CD4-positive, alpha-beta T cell (primary cell): Measurements from ENCODE around the gene MEGF11. TPM values are rescaled to one million over a fixed set of nuclear protein-coding genes. Genes with fewer than 3 reads are reported as not detected.

Experiments
- ATAC-seq: fragments of 200-7000 bp; cut with Tn5 transposase; one replicate; pipeline ENCODE4 v1.10.0; 2022; ENCODE audit warnings: mild to moderate bottlenecking; ENCODE audit not compliant: poor library complexity
- CTCF ChIA-PET: fragments of 350-600 bp; sonication (Branson Sonifier 250); formaldehyde crosslinking; loops from one replicate; lab custom pipeline; 2021; ENCODE audit warnings: antibody characterized with exemption, inconsistent platforms; lab: Charles Lee
- POLR2A ChIA-PET: fragments of 350-600 bp; sonication (Branson Sonifier 250); formaldehyde crosslinking; loops from one replicate; lab custom pipeline; 2021; ENCODE audit warnings: antibody characterized with exemption, inconsistent platforms; lab: Charles Lee
- DNase-seq, 14 experiments: peaks; one replicate each; pipeline ENCODE4 v3.0.0-alpha.2; 2013 to 2020; ENCODE audit warnings: mixed read lengths in 2 of 14
- H3K27ac ChIP-seq, 2 donors: one replicate each; pipeline versions ENCODE4 v1.5.1 to v1.7.0; 2013; ENCODE audit warnings: low read length in 2 of 2, low read depth in 1 of 2, mild to moderate bottlenecking in 1 of 2
- H3K27me3 ChIP-seq, 2 experiments: 1 replicate in 1 of 2; 2 replicates in 1 of 2; pipeline versions ENCODE4 v1.6.1 to v1.7.0; 2013; ENCODE audit warnings: low read length in 2 of 2, control low read depth in 1 of 2, mild to moderate bottlenecking in 1 of 2, moderate library complexity in 1 of 2; ENCODE audit not compliant: insufficient read depth in 2 of 2, control insufficient read depth in 1 of 2
- H3K36me3 ChIP-seq: one replicate; pipeline ENCODE4 v1.6.1; 2013; ENCODE audit warnings: low read length, control low read depth; ENCODE audit not compliant: insufficient read depth
- H3K4me1 ChIP-seq: one replicate; pipeline ENCODE4 v1.6.1; 2013; ENCODE audit warnings: low read length, control low read depth; ENCODE audit not compliant: insufficient read depth
- H3K4me3 ChIP-seq: one replicate; pipeline ENCODE4 v1.5.1; 2013; ENCODE audit warnings: mild to moderate bottlenecking, low read length, moderate library complexity
- H3K9me3 ChIP-seq, 2 experiments: 1 replicate in 1 of 2; 2 replicates in 1 of 2; pipeline versions ENCODE4 v1.6.1 to v1.7.0; 2013; ENCODE audit warnings: low read length in 2 of 2, mild to moderate bottlenecking in 2 of 2, control low read depth in 1 of 2, moderate library complexity in 1 of 2; ENCODE audit not compliant: control insufficient read depth in 1 of 2, insufficient read depth in 1 of 2
- H3K27ac Mint-ChIP-seq: one replicate; pipeline ENCODE4 v1.8.0; 2020; ENCODE audit warnings: mixed read lengths
- H3K27me3 Mint-ChIP-seq: one replicate; pipeline ENCODE4 v1.8.0; 2021; ENCODE audit warnings: mixed read lengths
- H3K36me3 Mint-ChIP-seq: one replicate; pipeline ENCODE4 v1.8.0; 2021; ENCODE audit warnings: low read depth, mixed read lengths
- H3K4me1 Mint-ChIP-seq: one replicate; pipeline ENCODE4 v1.8.0; 2021; ENCODE audit warnings: low read depth, mixed read lengths
- H3K4me3 Mint-ChIP-seq: one replicate; pipeline ENCODE4 v1.8.0; 2020; ENCODE audit warnings: mild to moderate bottlenecking, mixed read lengths
- H3K9me3 Mint-ChIP-seq: one replicate; pipeline ENCODE4 v1.8.0; 2020; ENCODE audit warnings: mixed read lengths
- CTCF ChIP-seq: fragments of 200-600 bp; IDR thresholded peaks from one replicate; pipeline ENCODE4 v1.8.0; 2022; ENCODE audit warnings: antibody characterized with exemption, mild to moderate bottlenecking
- intact Hi-C, 2 experiments: fragments of 100-400 bp; cut with DNase I in 1 of 2; cut with micrococcal nuclease in 1 of 2; formaldehyde crosslinking; loops; one replicate each; pipeline versions ENCODE4 v1.15.1 to v1.9.0; 2023 to 2025; cut with DNase I, micrococcal nuclease
- total RNA-seq, 174 experiments: library from RNA in 2 of 174; stranded (reverse) in 2 of 174; gene quantifications; one replicate each; pipeline ENCODE4 v1.2.3 and lab custom pipeline; 2021 to 2026

MEGF11 gene
- total RNA-seq, 2 experiments from 2014 or later, result not detected

- POLR2A ChIA-PET, result interaction anchor here (0.6 kb wide), 1 partner anchor 26 kb away, joined by 3 read pairs; no protein-coding TSS in a partner anchor
- no peak for ATAC-seq
- peaks cover 47% of the 10 kb centered on the region for H3K27me3 Mint-ChIP-seq
These were observed 7.5 kb upstream of the MEGF11 start for GRCh38 chr15:66261056-66261455.

GRCh38 chr15:66256692-66257091 lies 3.1 kb upstream of the MEGF11 start:
- no peak overlapping the region for H3K4me3 Mint-ChIP-seq
- H3K4me1 Mint-ChIP-seq, result peaks cover 13% of the 10 kb centered on the region
- peaks cover 71% of the 10 kb centered on the region for H3K27me3 Mint-ChIP-seq
- Histone ChIP-seq H3K4me3 (no peak overlapping the region), H3K4me1 (peaks cover 29% of the 10 kb centered on the region), H3K9me3 (peaks cover 0 to 8% of the 10 kb centered on the region in 2 experiments), H3K27ac (no peak overlapping the region), H3K27me3 (peaks cover 48 to 56% of the 10 kb centered on the region in 2 experiments), H3K36me3 (no peaks in the 10 kb centered on the region)
- DNase-seq (no peak), ATAC-seq (no peak)
- H3K27ac Mint-ChIP-seq, result no peak overlapping the region
- no peaks in the 10 kb centered on the region for H3K36me3 Mint-ChIP-seq
- no peak for TF ChIP-seq CTCF
- no peaks in the 10 kb centered on the region for H3K9me3 Mint-ChIP-seq
- ChIA-PET POLR2A (no interaction called here), CTCF (no interaction called here)
- intact Hi-C loops, result no loop called here

More at GRCh38 chr15:66261056-66261455, 7.5 kb upstream of the MEGF11 start:
- H3K4me3 ChIP-seq, result no peak overlapping the region
- H3K27ac ChIP-seq, result no peak overlapping the region
- no peak for DNase-seq
- Mint-ChIP-seq H3K36me3 (no peaks in the 10 kb centered on the region), H3K4me3 (no peak overlapping the region), H3K4me1 (no peaks in the 10 kb centered on the region), H3K9me3 (peaks cover 8% of the 10 kb centered on the region), H3K27ac (no peak overlapping the region)
- no peaks in the 10 kb centered on the region for H3K4me1 ChIP-seq
- no peaks in the 10 kb centered on the region for H3K36me3 ChIP-seq
- H3K27me3 ChIP-seq, result peaks cover 16% of the 10 kb centered on the region in 2 experiments
- CTCF ChIA-PET, result no interaction called here
- no peaks in the 10 kb centered on the region for H3K9me3 ChIP-seq
- TF ChIP-seq CTCF, result no peak
- intact Hi-C loops, result no loop called here

GRCh38 chr15:66254951-66255676 lies 1.6 kb upstream of the MEGF11 start:
- no peak for TF ChIP-seq CTCF
- DNase-seq (no peak), ATAC-seq (no peak)
- peak overlapping the region; percentile 54 for H3K4me3 Mint-ChIP-seq
- no peak overlapping the region for H3K27ac Mint-ChIP-seq
- H3K27me3 Mint-ChIP-seq, result peaks cover 73% of the 10 kb centered on the region
- Histone ChIP-seq H3K4me1 (peaks cover 34% of the 10 kb centered on the region), H3K36me3 (no peaks in the 10 kb centered on the region), H3K27ac (no peak overlapping the region), H3K27me3 (peaks cover 58 to 68% of the 10 kb centered on the region in 2 experiments), H3K9me3 (peaks cover 0 to 8% of the 10 kb centered on the region in 2 experiments), H3K4me3 (no peak overlapping the region)
- no peaks in the 10 kb centered on the region for H3K36me3 Mint-ChIP-seq
- intact Hi-C loops, result no loop called here
- CTCF ChIA-PET, result no interaction called here
- peaks cover 13% of the 10 kb centered on the region for H3K4me1 Mint-ChIP-seq
- POLR2A ChIA-PET, result no interaction called here
- H3K9me3 Mint-ChIP-seq, result no peaks in the 10 kb centered on the region
